Measurements from ENCODE around the gene ZNF74.

The ZNF74 gene

DNA sequence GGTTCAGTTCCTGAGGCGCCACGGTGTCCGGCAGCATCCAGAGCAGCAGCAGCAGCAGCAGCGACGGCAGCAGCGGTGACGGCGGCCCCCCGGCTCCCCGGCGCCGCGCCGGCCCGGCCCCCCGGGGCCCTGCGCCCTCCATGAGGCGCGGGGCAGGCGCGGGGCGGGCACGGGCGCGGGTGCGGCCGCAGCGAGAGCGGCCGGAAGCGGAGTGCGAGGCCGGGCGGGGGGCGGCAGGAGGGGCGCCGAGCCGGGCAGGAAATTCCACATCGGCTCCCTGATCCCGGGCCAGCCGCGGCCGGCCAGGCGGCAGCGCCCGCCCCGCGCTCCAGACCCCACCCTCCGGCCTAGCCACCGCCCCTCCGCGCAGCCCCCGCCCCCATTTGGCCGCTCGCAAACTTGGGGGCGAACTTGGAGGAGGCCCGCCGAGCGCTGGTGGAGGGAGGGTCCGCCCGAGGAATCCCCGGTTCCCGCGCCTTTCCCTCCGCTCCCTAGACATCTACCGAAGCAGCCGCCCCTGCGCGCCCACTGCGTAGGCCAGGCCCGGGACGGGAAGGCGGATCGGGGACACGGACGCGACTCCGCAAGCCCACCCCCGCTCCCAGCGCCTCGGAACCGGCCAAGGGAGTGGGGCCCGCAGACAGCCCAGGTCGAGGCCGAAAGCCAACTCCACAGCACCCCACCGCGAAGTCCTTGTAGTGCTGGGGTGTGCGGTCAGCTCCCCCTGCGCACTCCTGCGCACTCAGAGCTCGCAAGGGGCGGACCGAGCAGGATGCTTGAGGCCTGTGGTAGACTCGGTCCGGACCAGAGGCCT is 43.9 kb downstream of the ZNF74 start, which contains the start of gene SCARF2:
TSS of gene SCARF2 (minus strand) at position 213 of the 814 bp plus-strand sequence. CDS start at position 142, 71 bp downstream.
- H3K4me3 ChIP-seq (ENCODE audit: low read length in 2 of 2), result peak within 1 kb of the TSS; percentile 59 to 71
- H3K27ac ChIP-seq (ENCODE audit: low read depth in 2 of 2, low read length in 2 of 2), result peak within 1 kb of the TSS; percentile 34 to 67
- peak within 1 kb of the TSS; percentile 38 to 64 for H3K9ac ChIP-seq (ENCODE audit: low read depth in 1 of 2, low read length in 2 of 2)
- peaks cover 34 to 40% of the 10 kb centered on the region in 2 donors for H3K27me3 ChIP-seq (ENCODE audit: control insufficient read depth in 2 of 2, insufficient read depth in 2 of 2, low read length in 2 of 2)
- H3K9me3 ChIP-seq (ENCODE audit: control insufficient read depth in 2 of 2, low read length in 2 of 2), result no peaks in the 10 kb centered on the region
- H3K36me3 ChIP-seq (ENCODE audit: control insufficient read depth in 2 of 2, insufficient read depth in 2 of 2, low read length in 2 of 2), result no peaks in the 10 kb centered on the region
- H3K4me1 ChIP-seq (ENCODE audit: control insufficient read depth in 2 of 2, insufficient read depth in 2 of 2, low read length in 2 of 2), result peaks cover 3 to 11% of the 10 kb centered on the region in 2 donors

DNA sequence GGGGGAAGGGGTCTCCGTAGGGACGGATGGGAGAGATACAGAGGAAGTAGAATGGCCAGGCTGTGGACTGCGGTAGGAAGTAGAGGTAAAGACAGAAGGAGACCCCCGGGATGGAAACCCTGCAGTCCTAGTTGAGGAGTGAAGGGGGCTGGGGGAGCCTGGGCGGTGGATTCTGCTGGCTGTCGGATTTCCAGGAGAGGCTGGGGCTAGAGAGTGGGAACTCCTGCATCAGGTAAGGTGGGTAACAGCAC is 44.4 kb downstream of the ZNF74 start:
- Histone ChIP-seq H3K4me1 (ENCODE audit: control insufficient read depth in 2 of 2, insufficient read depth in 2 of 2, low read length in 2 of 2) (peaks cover 3 to 11% of the 10 kb centered on the region in 2 donors), H3K9ac (ENCODE audit: low read depth in 1 of 2, low read length in 2 of 2) (peak overlapping the region; percentile 38 to 64), H3K27ac (ENCODE audit: low read depth in 2 of 2, low read length in 2 of 2) (peak overlapping the region; percentile 34 to 67), H3K36me3 (ENCODE audit: control insufficient read depth in 2 of 2, insufficient read depth in 2 of 2, low read length in 2 of 2) (no peaks in the 10 kb centered on the region), H3K27me3 (ENCODE audit: control insufficient read depth in 2 of 2, insufficient read depth in 2 of 2, low read length in 2 of 2) (peaks cover 30 to 36% of the 10 kb centered on the region in 2 donors), H3K4me3 (ENCODE audit: low read length in 2 of 2) (peak overlapping the region in 1 of 2 donors; percentile 50), H3K9me3 (ENCODE audit: control insufficient read depth in 2 of 2, low read length in 2 of 2) (no peaks in the 10 kb centered on the region)

DNA sequence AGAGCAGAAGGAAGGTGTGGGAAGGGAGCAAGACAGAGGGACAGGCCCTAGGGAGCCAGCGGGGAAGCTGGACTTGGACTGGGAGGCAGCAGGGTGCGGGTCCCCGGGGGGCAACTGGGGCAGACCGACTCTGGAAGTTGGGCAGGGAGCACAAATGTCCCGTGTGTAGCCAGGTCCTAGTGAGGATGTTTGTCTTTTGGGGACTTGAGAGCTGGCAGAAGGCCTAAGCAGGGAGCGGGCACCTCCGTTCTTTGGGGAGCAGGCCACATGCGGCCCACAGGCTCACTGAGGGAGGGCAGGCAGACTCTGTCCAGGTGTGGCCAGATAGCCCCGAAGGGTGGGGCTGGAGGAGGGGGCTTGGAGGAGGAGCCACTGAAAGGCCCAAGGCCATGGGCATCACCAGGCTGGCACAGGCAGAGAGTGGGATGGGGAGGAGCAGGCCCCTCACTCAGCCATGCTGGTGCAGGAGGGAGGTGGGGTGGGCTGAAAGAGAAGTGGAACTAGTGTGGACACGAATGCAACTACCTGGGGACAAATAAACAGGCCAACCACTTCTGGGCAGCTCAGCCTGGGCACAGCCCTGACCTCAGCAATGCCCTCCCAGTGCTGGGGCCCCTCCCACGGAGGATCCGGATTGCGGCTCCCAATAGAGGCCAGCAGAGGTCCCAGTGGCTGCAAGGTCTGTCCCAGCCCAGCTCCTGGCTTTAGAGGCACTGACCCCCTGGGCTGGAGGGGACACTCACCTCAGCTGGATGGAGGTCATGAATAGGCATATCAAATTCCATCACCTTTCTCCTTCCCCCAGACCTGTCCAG is 44.9 kb downstream of the ZNF74 start:
- Histone ChIP-seq H3K9ac (ENCODE audit: low read depth in 1 of 2, low read length in 2 of 2) (peak overlapping the region in 1 of 2 donors; percentile 64), H3K36me3 (ENCODE audit: control insufficient read depth in 2 of 2, insufficient read depth in 2 of 2, low read length in 2 of 2) (no peaks in the 10 kb centered on the region), H3K4me1 (ENCODE audit: control insufficient read depth in 2 of 2, insufficient read depth in 2 of 2, low read length in 2 of 2) (peaks cover 3 to 11% of the 10 kb centered on the region in 2 donors), H3K27me3 (ENCODE audit: control insufficient read depth in 2 of 2, insufficient read depth in 2 of 2, low read length in 2 of 2) (peaks cover 27 to 36% of the 10 kb centered on the region in 2 donors), H3K4me3 (ENCODE audit: low read length in 2 of 2) (peak overlapping the region in 1 of 2 donors; percentile 50), H3K9me3 (ENCODE audit: control insufficient read depth in 2 of 2, low read length in 2 of 2) (no peaks in the 10 kb centered on the region), H3K27ac (ENCODE audit: low read depth in 2 of 2, low read length in 2 of 2) (no peak overlapping the region)

GRCh38 chr22:20439556-20439927 is 45.6 kb downstream of the ZNF74 start:
- peaks cover 3 to 11% of the 10 kb centered on the region in 2 donors for H3K4me1 ChIP-seq (ENCODE audit: control insufficient read depth in 2 of 2, insufficient read depth in 2 of 2, low read length in 2 of 2)
- no peaks in the 10 kb centered on the region for H3K9me3 ChIP-seq (ENCODE audit: control insufficient read depth in 2 of 2, low read length in 2 of 2)
- no peak overlapping the region for H3K4me3 ChIP-seq (ENCODE audit: low read length in 2 of 2)
- H3K9ac ChIP-seq (ENCODE audit: low read depth in 1 of 2, low read length in 2 of 2), result no peak overlapping the region
- no peak overlapping the region for H3K27ac ChIP-seq (ENCODE audit: low read depth in 2 of 2, low read length in 2 of 2)
- peaks cover 27 to 31% of the 10 kb centered on the region in 2 donors for H3K27me3 ChIP-seq (ENCODE audit: control insufficient read depth in 2 of 2, insufficient read depth in 2 of 2, low read length in 2 of 2)
- no peaks in the 10 kb centered on the region for H3K36me3 ChIP-seq (ENCODE audit: control insufficient read depth in 2 of 2, insufficient read depth in 2 of 2, low read length in 2 of 2)

DNA sequence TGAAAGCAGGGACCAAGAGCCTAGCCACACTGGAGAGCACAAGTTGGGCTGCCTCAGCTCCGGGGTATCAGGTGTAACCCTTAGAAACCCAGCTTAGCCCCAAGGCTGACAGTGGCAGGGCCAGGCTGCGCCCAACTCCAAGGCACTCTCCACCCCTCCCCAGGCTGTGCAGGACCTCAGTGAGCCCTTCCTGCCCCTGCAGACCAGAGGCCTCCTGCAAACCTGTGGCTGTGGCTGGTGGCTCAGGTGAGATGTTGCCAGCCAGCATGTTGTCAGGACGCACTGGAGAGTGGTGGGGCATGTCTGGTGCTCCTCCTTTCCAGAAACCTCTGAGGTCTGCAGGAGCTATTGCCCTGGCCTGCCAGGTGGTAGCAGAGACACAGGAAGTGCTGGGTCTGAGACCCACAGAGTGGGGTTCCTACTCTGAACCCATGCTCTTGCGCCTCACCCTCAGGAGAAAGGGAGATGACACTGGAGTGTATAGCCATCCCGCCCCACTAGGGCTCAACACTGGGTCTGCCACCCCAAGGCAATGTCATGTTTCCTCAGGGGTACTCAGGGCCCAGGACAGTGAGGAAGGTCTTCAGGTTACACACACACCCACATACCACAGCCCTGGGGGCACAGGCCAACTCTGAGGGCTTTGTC is 46.1 kb downstream of the ZNF74 start:
- Histone ChIP-seq H3K27ac (ENCODE audit: low read depth in 2 of 2, low read length in 2 of 2) (no peak overlapping the region), H3K9me3 (ENCODE audit: control insufficient read depth in 2 of 2, low read length in 2 of 2) (no peaks in the 10 kb centered on the region), H3K36me3 (ENCODE audit: control insufficient read depth in 2 of 2, insufficient read depth in 2 of 2, low read length in 2 of 2) (no peaks in the 10 kb centered on the region), H3K9ac (ENCODE audit: low read depth in 1 of 2, low read length in 2 of 2) (no peak overlapping the region), H3K4me3 (ENCODE audit: low read length in 2 of 2) (no peak overlapping the region), H3K27me3 (ENCODE audit: control insufficient read depth in 2 of 2, insufficient read depth in 2 of 2, low read length in 2 of 2) (peaks cover 25 to 26% of the 10 kb centered on the region in 2 donors), H3K4me1 (ENCODE audit: control insufficient read depth in 2 of 2, insufficient read depth in 2 of 2, low read length in 2 of 2) (peaks cover 3 to 11% of the 10 kb centered on the region in 2 donors)

GRCh38 chr22:20440637-20441591 is 47.0 kb downstream of the ZNF74 start:
- Histone ChIP-seq H3K9ac (ENCODE audit: low read depth in 1 of 2, low read length in 2 of 2) (no peak overlapping the region), H3K4me1 (ENCODE audit: control insufficient read depth in 2 of 2, insufficient read depth in 2 of 2, low read length in 2 of 2) (peaks cover 1 to 8% of the 10 kb centered on the region in 2 donors), H3K27me3 (ENCODE audit: control insufficient read depth in 2 of 2, insufficient read depth in 2 of 2, low read length in 2 of 2) (peaks cover 16 to 17% of the 10 kb centered on the region in 2 donors), H3K9me3 (ENCODE audit: control insufficient read depth in 2 of 2, low read length in 2 of 2) (no peaks in the 10 kb centered on the region), H3K36me3 (ENCODE audit: control insufficient read depth in 2 of 2, insufficient read depth in 2 of 2, low read length in 2 of 2) (peaks cover 0 to 6% of the 10 kb centered on the region in 2 donors), H3K4me3 (ENCODE audit: low read length in 2 of 2) (no peak overlapping the region), H3K27ac (ENCODE audit: low read depth in 2 of 2, low read length in 2 of 2) (no peak overlapping the region)

GRCh38 chr22:20441631-20442484 is 47.9 kb downstream of the ZNF74 start:
- H3K27me3 ChIP-seq (ENCODE audit: control insufficient read depth in 2 of 2, insufficient read depth in 2 of 2, low read length in 2 of 2), result peaks cover 12% of the 10 kb centered on the region in 2 donors
- H3K27ac ChIP-seq (ENCODE audit: low read depth in 2 of 2, low read length in 2 of 2), result no peak overlapping the region
- no peak overlapping the region for H3K4me3 ChIP-seq (ENCODE audit: low read length in 2 of 2)
- peaks cover 4 to 12% of the 10 kb centered on the region in 2 donors for H3K36me3 ChIP-seq (ENCODE audit: control insufficient read depth in 2 of 2, insufficient read depth in 2 of 2, low read length in 2 of 2)
- no peak overlapping the region for H3K9ac ChIP-seq (ENCODE audit: low read depth in 1 of 2, low read length in 2 of 2)
- H3K9me3 ChIP-seq (ENCODE audit: control insufficient read depth in 2 of 2, low read length in 2 of 2), result no peaks in the 10 kb centered on the region
- peaks cover 0 to 4% of the 10 kb centered on the region in 2 donors for H3K4me1 ChIP-seq (ENCODE audit: control insufficient read depth in 2 of 2, insufficient read depth in 2 of 2, low read length in 2 of 2)

DNA sequence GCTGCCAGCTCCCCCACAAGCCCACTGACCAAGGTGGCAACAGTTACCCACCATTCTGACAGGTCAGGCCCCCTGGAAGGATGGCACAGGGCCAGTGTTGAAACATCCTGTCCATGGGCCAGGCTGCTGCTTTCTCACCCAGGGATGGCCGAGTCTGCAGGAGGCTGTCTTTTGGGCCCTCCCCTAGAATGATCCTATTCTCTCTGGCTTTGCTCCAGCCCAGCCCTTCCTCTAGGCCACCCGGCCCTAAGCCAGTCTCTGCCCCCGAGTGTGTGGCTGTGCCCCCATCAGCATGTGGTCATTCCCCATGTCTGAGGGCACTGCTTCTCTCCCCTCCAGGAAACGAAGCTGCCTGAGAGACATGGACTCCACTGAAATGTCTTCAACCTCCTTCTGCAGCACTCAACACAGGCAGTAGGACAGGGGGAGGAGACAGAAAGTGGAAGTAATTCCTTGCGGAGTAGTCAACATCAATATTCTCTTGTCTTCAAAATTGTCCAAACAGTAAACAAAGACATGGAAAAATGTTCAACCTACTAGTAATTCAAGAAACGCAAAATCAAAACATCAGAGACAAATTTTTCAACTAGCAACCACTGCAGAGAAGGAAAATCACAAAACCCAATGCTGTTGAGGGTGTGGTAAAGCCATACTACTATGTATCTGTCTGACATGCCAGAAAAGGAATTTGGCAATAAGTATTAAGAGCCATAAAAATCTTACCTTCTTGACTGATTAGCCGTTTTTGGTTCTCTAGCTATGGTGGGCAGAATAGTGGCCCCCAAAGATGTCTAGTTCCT is 48.7 kb downstream of the ZNF74 start:
- peaks cover 4 to 12% of the 10 kb centered on the region in 2 donors for H3K36me3 ChIP-seq (ENCODE audit: control insufficient read depth in 2 of 2, insufficient read depth in 2 of 2, low read length in 2 of 2)

More for the DNA sequence above, 48.7 kb downstream of the ZNF74 start:
- Histone ChIP-seq H3K4me3 (ENCODE audit: low read length in 2 of 2) (no peak overlapping the region), H3K9me3 (ENCODE audit: control insufficient read depth in 2 of 2, low read length in 2 of 2) (no peaks in the 10 kb centered on the region), H3K27ac (ENCODE audit: low read depth in 2 of 2, low read length in 2 of 2) (no peak overlapping the region), H3K4me1 (ENCODE audit: control insufficient read depth in 2 of 2, insufficient read depth in 2 of 2, low read length in 2 of 2) (no peaks in the 10 kb centered on the region), H3K9ac (ENCODE audit: low read depth in 1 of 2, low read length in 2 of 2) (no peak overlapping the region), H3K27me3 (ENCODE audit: control insufficient read depth in 2 of 2, insufficient read depth in 2 of 2, low read length in 2 of 2) (peaks cover 6 to 7% of the 10 kb centered on the region in 2 donors)

All from mucosa of rectum (tissue), 2 donors.